Mucosa of descending colon (tissue), 3 donors: ENCODE data around the gene ZBTB22. TPM values are rescaled to one million over a fixed set of nuclear protein-coding genes. Genes with fewer than 3 reads are reported as not detected.

ENCODE experiments used
- ATAC-seq: fragments of 200-7000 bp; cut with Tn5 transposase; one replicate; pipeline ENCODE4 v1.9.1; 2020; ENCODE audit warnings: mild to moderate bottlenecking, moderate library complexity
- DNase-seq, 3 donors: peaks; one replicate each; pipeline ENCODE4 v3.0.0-alpha.2; 2020
- H3K36me3 ChIP-seq: fragments of 200-600 bp; one replicate; pipeline ENCODE4 v1.8.0; 2021; ENCODE audit warnings: low read depth, mild to moderate bottlenecking
- H3K4me1 ChIP-seq: fragments of 200-600 bp; one replicate; pipeline ENCODE4 v1.8.0; 2021; ENCODE audit warnings: low read depth, mild to moderate bottlenecking
- H3K4me3 ChIP-seq: fragments of 200-600 bp; one replicate; pipeline ENCODE4 v1.8.0; 2021; ENCODE audit warnings: mild to moderate bottlenecking
- H3K9me3 ChIP-seq: fragments of 200-600 bp; one replicate; pipeline ENCODE4 v1.8.0; 2021; ENCODE audit warnings: mild to moderate bottlenecking
- intact Hi-C, 2 donors: fragments of 100-400 bp; cut with DNase I in 1 of 2; cut with micrococcal nuclease in 1 of 2; formaldehyde crosslinking; loops; one replicate each; pipeline versions ENCODE4 v1.11.0 to v1.11.1; 2022; cut with DNase I, micrococcal nuclease
- total RNA-seq, 3 donors: library from RNA; stranded (reverse); fragmentation: NEBNext Ultra II Directional in 2 of 3; extraction: Animal tissue kit (Norgen Biotek cat#: 25700) in 2 of 3; gene quantifications; one replicate each; pipeline versions ENCODE4 v1.2.1 to v1.2.4, GENCODE V29; 2021 to 2023
- TF ChIP-seq, protein P1 (sequence below): fragments of 200-600 bp; IDR thresholded peaks from one replicate; pipeline ENCODE4 v1.8.0; 2022; ENCODE audit warnings: antibody characterized with exemption, mild to moderate bottlenecking
- donor health status: DM: no; HTN: no; CAD: no; lungs with moderate emphysema.
- donor health status: DM: no; HTN: no; CAD: no.
- donor health status: DM: no; HTN: yes; CAD: no.

ZBTB22 gene
- total RNA-seq, 3 donors from 2014 or later: 18.5 to 23.7 (median 20.1) TPM

DNA sequence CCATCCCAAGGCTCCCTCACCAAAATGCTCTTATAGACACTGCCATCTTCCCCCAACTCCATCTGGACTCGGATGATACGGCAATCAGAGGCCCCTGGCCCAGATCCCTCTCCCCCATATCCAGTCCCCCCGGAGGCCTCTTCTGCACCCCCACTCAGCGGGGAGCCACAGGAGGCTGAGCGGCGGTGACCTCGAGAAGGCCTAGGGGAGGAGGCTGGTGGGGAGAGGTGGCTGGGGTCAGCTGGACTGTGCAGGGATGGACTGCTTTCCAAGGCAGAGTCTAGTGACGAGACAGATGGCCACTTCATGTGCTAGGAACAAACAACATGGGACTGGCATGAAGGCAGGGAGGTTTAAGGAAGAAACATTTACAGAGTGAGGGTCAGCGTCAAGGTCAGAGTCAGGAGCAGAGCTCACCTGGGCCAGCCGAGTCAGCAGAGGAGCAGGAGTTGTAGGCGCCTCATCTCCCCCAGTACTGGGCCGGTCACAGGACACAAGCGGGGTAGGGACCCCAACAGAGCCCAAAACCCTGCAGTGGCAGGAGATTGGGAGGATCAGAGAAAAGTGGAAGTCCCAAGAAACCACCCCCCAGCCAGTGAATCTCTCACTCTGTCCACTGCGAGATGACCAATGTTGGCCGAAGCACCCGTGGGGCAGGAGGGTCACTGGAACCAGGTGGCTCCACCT, 24.4 kb downstream of the ZBTB22 start:
- DNase-seq (no peak), ATAC-seq (no peak)
- Histone ChIP-seq H3K4me1 (peaks cover 21% of the 10 kb centered on the region), H3K4me3 (no peak overlapping the region), H3K36me3 (no peaks in the 10 kb centered on the region), H3K9me3 (no peaks in the 10 kb centered on the region)
- intact Hi-C loops: no loop called here
- TF ChIP-seq, protein P1, sequence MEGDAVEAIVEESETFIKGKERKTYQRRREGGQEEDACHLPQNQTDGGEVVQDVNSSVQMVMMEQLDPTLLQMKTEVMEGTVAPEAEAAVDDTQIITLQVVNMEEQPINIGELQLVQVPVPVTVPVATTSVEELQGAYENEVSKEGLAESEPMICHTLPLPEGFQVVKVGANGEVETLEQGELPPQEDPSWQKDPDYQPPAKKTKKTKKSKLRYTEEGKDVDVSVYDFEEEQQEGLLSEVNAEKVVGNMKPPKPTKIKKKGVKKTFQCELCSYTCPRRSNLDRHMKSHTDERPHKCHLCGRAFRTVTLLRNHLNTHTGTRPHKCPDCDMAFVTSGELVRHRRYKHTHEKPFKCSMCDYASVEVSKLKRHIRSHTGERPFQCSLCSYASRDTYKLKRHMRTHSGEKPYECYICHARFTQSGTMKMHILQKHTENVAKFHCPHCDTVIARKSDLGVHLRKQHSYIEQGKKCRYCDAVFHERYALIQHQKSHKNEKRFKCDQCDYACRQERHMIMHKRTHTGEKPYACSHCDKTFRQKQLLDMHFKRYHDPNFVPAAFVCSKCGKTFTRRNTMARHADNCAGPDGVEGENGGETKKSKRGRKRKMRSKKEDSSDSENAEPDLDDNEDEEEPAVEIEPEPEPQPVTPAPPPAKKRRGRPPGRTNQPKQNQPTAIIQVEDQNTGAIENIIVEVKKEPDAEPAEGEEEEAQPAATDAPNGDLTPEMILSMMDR: no peak

DNA sequence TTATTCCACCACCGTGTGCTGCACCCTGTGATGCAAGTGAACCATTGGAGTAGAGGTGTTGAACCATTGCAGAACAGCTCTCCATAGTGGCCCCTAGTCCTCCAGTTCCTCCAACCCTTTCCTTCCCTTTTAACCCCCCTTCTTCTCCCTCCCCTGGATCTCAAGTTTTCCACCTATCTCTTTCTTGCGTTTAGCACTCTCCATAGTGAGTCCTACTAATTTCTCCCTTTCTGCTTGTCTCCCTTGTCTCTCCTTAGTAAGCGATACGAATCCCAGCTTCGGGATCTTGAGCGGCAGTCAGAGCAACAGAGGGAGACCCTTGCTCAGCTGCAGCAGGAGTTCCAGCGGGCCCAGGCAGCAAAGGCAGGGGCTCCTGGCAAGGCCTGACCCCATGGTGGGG, 27.1 kb downstream of the ZBTB22 start:
- no peak overlapping the region for H3K4me3 ChIP-seq
- no peak for ATAC-seq
- H3K36me3 ChIP-seq: no peaks in the 10 kb centered on the region

DNA sequence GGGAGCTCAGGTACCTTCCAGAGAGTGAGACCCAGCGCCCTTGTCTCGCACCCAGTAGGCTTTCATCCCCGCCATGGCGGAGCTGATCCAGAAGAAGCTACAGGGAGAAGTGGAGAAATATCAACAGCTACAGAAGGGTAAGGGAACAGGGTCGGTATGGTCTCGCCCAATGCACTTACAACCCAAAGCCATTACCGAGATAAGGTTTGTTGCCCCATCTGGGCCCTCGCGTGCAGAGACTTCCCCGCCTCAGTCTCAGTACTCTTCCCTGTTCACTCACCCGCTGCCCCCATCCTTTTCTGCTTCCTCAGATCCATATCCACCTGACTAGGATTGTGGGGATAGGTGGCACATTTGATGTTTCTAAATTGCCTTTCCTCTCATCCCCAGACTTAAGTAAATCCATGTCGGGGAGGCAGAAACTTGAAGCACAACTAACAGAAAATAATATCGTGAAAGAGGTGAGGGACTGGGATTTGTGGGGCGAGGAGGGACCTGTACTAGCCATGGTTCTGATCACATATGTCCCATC, 27.7 kb downstream of the ZBTB22 start:
- peaks cover 18% of the 10 kb centered on the region for H3K4me1 ChIP-seq
- TF ChIP-seq, protein P1: no peak
- DNase-seq: no peak
- peak; percentile 19 for ATAC-seq
- no peaks in the 10 kb centered on the region for H3K36me3 ChIP-seq
- no peaks in the 10 kb centered on the region for H3K9me3 ChIP-seq
- intact Hi-C loops: no loop called here
- H3K4me3 ChIP-seq: peak overlapping the region; percentile 54

More for the DNA sequence above, 27.1 kb downstream of the ZBTB22 start:
- TF ChIP-seq, protein P1: no peak
- intact Hi-C loops: no loop called here
- no peaks in the 10 kb centered on the region for H3K9me3 ChIP-seq
- H3K4me1 ChIP-seq: peaks cover 18% of the 10 kb centered on the region
- DNase-seq: no peak

DNA sequence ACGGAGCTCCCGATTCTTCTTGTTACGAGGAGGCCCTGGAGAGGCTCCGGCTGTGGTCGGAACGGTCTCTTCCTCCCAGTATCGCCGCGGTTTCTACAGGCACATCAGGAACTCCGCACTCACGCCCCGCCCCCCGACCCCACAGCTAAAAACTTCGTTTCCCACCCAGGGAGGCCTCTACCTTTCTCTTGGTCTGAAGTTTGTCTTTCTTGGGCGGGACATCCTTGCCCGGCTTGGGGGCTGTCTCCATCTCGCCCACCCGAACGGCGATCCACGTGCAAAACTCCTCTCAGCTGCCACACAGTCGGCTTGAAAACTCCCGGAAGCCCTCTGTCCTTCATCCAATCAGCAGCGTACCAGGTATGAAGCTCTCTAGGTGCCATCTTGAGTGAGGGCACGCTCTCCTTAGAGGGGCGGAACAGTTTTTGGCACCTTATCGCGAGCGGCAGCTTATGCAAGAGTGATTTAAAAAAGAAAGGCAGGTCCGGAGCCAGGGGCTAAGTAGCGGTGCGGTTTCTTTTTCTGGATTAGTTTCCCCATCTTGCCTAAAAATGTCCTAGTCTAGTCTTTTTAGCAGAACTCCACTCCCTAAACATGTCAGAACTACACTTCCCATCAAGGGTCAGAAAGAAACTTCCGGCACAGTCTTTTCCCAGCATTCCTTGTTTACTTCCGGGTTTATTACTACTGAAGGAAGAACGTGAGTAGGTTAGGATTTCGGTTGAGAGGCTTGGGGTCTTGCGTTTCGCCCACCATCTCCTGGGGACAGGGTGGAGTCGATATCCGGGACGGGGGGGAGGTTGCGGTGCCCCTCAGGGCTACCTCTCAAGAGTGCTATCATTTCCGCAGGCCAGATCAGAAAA, 28.4 kb downstream of the ZBTB22 start, which contains the start of the genes PFDN6 and WDR46:
PFDN6 (plus strand) TSS at position 681 of the 863 bp plus-strand sequence. CDS start 256 bp downstream, outside the sequence.
WDR46 (minus strand) TSS at position 319 of the 863 bp plus-strand sequence; CDS start at position 250, 69 bp downstream.
- peak within 1 kb of the TSS; percentile 54 for H3K4me3 ChIP-seq
- H3K9me3 ChIP-seq: no peaks in the 10 kb centered on the region
- peaks cover 18% of the 10 kb centered on the region for H3K4me1 ChIP-seq
- TF ChIP-seq, protein P1: peak; percentile 6
- DNase-seq: peak; percentile 76 to 88 (median 78)
- peak; percentile 97 for ATAC-seq
- intact Hi-C loops: no loop called here
- no peaks in the 10 kb centered on the region for H3K36me3 ChIP-seq

DNA sequence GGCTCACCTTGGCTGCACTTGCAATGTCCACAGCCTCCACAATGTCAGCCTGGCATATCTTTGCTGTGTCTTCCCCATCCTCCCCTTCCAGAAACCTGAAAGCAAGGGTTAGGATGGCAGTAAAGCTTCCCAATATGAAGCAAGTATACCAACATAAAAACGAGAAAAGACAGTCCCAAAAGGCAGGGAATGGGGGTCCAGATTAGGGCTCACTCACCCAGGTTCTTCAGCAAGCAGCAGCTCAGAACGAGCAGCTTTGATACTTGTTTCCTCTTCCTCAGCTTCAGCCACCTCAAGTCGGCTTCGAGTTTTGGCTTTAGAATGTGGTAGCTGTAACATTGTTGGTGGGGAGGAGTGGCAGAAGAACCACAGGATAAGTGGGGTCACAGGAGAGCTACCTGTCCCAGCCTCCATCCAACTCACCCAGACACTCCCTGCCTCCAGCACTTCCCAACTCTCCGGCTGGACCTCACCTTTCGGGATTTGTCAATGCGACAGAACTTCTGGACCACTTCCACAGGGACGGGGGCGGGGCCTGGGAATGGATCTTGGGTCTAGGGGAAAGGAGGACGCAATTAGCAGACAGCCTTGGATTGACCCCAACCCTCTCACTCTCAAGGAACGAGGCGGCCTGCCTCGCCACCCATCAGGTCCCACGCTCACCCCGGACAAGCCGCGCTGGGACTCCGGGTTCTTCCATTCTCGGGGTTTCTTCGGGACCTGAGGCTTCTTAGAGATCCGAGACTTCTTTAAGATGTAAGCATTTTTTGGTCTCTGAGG, 29.2 kb downstream of the ZBTB22 start:
- ATAC-seq (no peak), DNase-seq (no peak)
- Histone ChIP-seq H3K4me1 (peaks cover 18% of the 10 kb centered on the region), H3K36me3 (no peaks in the 10 kb centered on the region), H3K9me3 (no peaks in the 10 kb centered on the region), H3K4me3 (peak overlapping the region; percentile 54)
- intact Hi-C loops: no loop called here
- TF ChIP-seq, protein P1: no peak
